HL-60/S4 (cell line): ENCODE measurements around the gene THSD4.

ENCODE experiments used
- in situ Hi-C: fragments of 300-500 bp; cut with MboI; formaldehyde crosslinking; loops from 2 replicates; pipeline ENCODE4 v1.14.3; 2022; ENCODE audit warnings: low sequenced_read_pairs

THSD4 gene

DNA sequence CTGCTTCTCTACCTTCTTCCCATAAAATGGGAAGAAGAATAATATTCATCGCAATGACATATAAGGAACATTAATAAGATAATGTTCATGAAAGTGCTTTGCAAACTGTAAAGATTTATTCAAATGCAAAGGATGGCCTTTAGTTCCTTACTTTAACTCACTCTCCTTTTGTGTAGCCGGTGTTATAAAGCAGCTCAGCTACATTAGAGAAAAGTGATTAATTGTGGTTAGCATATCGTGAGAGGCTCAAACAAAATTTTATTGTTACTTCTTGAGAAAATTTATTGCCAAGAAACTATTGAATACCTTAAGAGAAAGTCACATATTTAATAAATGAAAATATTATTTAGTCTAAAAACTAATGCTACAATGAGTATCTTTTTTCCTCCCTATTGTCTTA, 444.3 kb downstream of the THSD4 start:
- in situ Hi-C loops, result no loop called here

GRCh38 chr15:71562251-71562650, 447.0 kb downstream of the THSD4 start:
- in situ Hi-C loops, result no loop called here

DNA sequence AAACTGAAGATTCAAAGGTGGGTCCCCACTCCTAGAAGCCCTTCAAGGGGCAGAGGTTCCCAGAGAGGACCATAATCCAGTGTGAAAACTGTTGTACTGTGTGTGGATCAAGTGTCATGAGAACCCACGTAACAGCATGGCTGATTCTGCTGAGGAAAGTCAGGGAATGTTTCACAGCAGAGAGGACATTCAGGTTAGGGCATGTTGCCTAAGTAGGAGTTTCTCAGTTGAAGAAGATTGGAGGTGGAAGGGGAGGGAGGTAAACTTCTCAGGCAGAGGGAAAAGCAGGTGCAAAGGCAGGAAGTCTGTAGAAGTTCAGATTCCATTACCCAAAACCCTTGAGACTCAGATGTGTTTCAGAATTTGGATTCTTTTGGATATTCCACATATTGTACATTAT, 448.9 kb downstream of the THSD4 start:
- in situ Hi-C loops, result no loop called here

- in situ Hi-C loops, result no loop called here
Measured at GRCh38 chr15:71565006-71565405, 449.7 kb downstream of the THSD4 start.

DNA sequence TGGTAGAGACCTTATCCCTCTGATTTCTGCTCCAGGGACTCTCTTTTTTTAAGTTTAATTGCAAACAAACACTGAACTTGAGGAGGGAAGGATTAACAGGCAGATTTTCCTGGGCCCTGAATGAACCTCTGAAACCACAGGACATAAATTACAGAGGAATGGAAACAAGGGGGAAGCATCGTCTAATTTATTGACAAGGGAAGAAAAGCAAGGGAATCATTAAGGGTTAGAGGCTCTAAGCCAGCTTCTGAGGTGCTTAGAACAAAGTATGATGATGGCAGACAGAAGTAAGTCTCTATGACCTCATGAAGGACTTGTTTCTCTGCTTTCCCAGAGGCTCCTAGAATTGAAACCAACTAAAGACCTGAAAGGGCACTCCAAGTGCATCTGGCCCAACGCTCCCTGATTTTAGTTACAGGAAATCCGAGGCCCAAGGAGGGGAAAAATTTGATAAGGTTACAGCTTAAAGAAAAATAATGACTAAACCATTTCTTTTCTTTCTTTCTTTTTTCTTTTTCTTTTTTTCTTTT, 450.4 kb downstream of the THSD4 start:
- in situ Hi-C loops, result no loop called here

DNA sequence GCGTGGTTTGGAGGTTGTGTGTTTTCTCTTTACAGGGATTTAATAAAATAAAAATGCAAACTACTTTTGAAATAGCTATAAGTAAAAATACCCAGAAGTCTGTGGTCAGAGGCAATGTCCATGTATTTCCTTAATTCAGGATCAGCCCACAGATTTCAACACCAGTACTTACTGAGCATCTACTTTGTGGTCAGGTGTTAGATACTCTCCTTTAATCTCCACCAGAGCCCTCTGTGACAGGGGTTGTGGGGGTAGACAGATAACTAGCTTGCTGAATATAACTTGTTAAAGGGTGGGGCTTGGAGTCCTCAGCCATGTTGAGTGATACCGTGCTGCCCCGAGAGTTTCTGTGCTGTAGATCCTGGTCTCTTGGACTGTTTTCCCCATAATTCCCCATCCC, 451.0 kb downstream of the THSD4 start:
- in situ Hi-C loops, result no loop called here

DNA sequence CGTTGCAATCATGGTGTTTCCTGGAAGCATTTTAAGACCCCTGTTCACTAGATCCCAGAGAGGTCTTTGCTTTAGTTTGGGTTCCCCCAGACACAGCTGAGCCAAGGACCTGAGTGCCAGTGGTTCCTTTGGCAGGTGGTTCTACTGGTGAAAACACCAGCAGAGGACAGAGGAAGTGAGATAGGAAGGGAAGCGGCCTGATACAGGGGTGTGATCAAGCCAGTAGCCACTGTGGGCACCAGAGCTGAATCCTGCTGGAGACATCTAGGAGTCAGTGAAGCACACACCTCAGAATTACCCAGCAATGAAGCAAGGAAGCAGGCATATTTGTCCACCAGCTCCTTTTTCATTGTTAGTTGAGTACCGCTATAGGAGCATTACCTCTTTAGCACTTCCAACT, 451.9 kb downstream of the THSD4 start:
- in situ Hi-C loops, result no loop called here

GRCh38 chr15:71568227-71568626, 453.0 kb downstream of the THSD4 start:
- in situ Hi-C loops, result no loop called here

- in situ Hi-C loops, result no loop called here
Measured at GRCh38 chr15:71570736-71571135, 455.5 kb downstream of the THSD4 start.

DNA sequence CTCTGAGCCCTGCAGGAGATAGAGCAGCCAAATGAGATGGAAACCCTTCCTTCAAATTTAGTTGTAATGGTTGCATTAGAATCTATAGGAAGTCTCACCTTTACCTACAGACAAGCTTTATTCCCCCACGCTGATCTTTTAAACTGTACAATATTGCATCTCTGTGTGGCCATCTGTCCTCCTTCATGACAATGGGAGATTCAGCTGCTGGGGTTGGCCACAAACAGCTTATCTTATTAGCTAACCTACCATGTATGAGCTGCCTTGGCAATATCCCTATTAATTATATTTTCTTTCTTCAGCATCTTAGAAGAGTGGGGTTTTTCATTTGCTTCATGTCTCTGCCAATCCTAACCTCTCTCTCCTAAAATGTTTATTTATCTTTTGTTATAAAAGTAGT, 456.4 kb downstream of the THSD4 start:
- in situ Hi-C loops, result no loop called here

- in situ Hi-C loops, result no loop called here
Measured at GRCh38 chr15:71572452-71573053, 457.3 kb downstream of the THSD4 start.

GRCh38 chr15:71573599-71573998, 458.3 kb downstream of the THSD4 start:
- in situ Hi-C loops, result no loop called here

- in situ Hi-C loops, result no loop called here
Measured at GRCh38 chr15:71575474-71576045, 460.3 kb downstream of the THSD4 start.

- in situ Hi-C loops, result no loop called here
Measured at GRCh38 chr15:71577071-71577470, 461.8 kb downstream of the THSD4 start.

GRCh38 chr15:71581398-71581930, 466.2 kb downstream of the THSD4 start:
- in situ Hi-C loops, result no loop called here

GRCh38 chr15:71585159-71585558, 469.9 kb downstream of the THSD4 start:
- in situ Hi-C loops, result no loop called here

DNA sequence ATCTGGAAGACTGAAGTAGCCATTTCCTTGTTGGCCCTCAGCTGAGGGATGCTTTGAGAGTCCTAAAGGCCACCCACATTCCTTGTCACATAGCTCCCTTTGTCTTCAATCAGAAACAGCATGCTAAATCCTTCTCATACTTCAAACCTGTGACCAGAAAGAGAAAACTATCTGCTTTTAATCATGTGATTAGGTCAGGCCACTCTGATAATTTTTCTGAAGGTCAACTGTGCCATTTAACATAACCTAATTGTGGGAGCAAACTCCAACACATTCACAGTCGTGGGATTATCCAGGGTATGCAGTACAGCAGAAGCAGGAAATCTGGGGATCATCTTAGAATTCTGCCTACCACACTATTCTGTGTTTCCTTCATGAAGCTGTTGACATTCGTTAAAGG, 471.2 kb downstream of the THSD4 start:
- in situ Hi-C loops, result no loop called here

- in situ Hi-C loops, result no loop called here
Measured at GRCh38 chr15:71588746-71589145, 473.5 kb downstream of the THSD4 start.

GRCh38 chr15:71591057-71591456, 475.8 kb downstream of the THSD4 start:
- in situ Hi-C loops, result no loop called here

DNA sequence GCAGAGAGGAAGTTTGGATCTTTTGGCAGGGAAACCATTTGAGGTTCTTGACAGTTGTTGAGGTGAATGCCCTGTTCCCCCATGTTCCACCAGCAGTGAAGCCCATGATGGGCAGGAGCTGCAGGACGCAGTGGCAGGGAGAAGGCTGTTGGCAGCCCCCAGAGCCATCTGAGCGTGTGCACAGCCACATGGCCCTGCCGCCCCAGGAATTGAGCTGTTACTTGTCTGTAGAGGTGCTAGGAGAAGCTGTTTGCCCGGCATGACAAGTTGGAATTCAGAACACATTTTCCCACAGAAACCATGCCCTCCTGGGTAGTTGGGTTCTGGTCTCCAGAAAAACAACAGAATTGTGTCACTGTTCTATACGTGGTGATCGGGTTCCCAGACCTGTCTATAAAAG, 476.9 kb downstream of the THSD4 start:
- in situ Hi-C loops, result no loop called here

GRCh38 chr15:71595846-71596553, 480.7 kb downstream of the THSD4 start:
- in situ Hi-C loops, result no loop called here

DNA sequence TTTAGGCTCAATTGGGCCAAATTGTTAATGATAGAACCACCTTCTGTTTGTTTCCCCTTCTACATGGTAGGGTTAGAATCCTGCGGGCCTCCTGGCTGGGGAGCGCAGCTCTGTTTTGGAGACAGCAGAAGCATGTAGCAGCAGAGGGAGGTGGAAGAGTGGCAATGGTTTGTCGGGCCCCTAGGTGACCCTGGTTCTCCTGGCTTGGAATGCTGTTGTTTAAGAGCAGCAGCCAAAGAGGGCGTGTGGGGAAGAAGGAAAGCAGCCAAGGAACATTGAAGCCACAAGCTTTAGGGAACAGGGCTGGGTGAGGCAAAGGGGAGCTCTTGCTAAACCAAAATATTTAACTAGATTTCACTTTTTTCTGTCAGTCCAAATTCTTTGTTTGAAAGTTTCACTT, 481.4 kb downstream of the THSD4 start:
- in situ Hi-C loops, result no loop called here
